Activated CD8-positive, alpha-beta memory T cell treated with anti-CD3 and anti-CD28 coated beads for 24 hours (primary cell): ENCODE data around the gene CYP4F22.
"Not testable (repeated sequence)": the region's sequence is repeated elsewhere in the genome, so short reads cannot be mapped to it uniquely, and the experiment has no call there.

Experiments used
- DNase-seq: peaks from one replicate; pipeline ENCODE4 v3.0.0-alpha.2; 2020

CYP4F22 gene

DNA sequence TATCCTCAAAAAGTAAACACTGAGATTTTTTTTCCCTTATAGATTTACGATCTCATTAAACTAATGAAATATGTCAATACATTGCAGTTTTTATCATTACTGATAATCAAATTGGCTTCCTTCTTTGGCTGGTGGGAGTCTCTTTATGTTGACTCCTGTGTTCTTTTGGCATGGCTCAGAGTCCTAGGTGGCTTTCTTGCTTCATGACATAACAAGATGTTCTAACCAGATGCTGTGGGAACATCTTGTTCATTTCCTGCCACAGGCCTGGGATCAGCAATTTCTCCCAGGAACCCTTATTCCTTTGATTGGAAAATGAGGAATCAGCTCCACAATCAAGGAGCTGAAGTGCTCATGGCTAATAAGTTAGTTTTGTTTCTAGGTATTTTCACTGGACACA, 13.2 kb upstream of the CYP4F22 start:
- no peak for DNase-seq

DNA sequence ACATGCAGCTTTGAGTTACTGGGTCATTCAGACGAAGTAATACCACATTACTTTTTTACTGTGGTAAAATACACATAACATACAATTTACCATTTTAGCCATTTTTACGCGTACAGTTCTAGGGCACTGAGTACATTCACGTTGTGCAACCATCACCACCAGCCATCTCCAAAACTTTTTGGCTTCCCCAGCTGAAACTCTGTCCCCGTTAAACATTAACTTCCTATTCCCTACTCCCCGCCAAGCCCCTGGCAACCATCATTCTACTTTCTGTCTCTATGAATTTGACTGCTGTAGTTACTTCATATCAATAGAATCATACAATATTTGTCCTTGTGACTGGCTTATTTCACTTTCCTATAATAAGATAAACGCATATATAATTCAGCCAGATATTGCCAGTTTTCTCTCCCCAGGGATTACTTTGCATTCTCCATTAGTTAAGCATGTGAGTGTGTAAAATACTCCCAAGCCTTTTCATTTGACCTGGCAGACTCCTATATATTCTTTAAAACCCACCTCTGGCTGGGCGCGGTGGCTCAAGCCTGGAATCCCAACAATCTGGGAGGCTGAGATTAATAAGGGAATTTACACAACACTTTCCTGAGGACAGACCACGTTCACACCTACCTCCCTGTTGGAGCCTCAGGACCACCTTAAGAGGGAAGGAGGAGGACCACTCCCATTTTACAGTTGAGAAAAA, 10.0 kb upstream of the CYP4F22 start:
- DNase-seq = no peak

DNA sequence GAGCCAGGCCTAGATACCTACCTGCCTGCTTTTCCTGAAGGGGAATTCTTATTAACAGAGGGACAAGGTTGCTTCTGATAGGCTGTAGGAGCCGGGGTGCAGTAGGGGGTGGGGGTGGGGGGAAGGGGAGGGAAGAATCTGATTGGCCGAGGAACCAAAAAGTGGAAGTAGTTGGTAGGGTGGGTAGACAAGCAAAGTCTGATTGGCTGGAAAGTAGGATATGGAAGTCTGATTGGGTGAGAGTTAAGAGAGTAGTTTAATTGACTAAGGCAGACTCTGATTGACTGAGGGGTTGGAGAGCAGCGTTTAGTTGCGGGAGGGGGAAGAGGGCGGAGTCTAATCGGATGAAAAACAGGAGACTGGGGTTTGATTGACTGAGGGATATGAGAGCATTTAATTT, 9.4 kb upstream of the CYP4F22 start:
- no peak for DNase-seq

- DNase-seq = no peak
Observed at GRCh38 chr19:15501596-15501995, 6.7 kb upstream of the CYP4F22 start.

GRCh38 chr19:15502264-15502663, 6.1 kb upstream of the CYP4F22 start:
- DNase-seq = no peak

DNA sequence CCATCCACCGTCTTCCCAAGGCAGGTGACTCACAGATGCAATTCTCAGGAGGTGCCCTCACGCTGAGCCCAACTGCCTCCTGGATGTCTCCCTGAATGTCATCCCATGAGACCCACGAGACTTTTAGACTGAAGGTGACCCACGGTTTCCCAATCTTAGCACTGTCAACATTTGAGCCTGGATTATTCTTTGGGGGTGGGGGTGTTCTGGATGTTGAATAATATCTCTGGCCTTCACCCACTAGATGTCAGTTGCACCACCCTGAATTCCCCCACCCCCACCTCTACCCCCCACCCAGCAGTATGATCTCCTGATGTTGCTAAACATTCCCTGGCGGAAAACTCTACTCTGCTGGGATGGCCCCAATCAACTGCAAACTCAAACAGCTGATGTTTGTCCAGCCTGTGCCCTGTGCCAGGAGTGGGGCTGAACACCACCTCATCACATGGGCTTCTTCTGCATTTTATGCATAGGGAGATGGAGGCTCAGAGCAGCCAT, 2.2 kb upstream of the CYP4F22 start:
- no peak for DNase-seq

GRCh38 chr19:15507068-15508034, 974 bp upstream of the CYP4F22 start:
- DNase-seq = no peak

- no peak for DNase-seq
Observed at GRCh38 chr19:15511671-15512424, 3.5 kb downstream of the CYP4F22 start.

GRCh38 chr19:15515227-15515625, 6.9 kb downstream of the CYP4F22 start:
- DNase-seq = not testable (repeated sequence)

GRCh38 chr19:15516363-15516762, 8.0 kb downstream of the CYP4F22 start:
- DNase-seq = no peak

GRCh38 chr19:15517778-15518177, 9.5 kb downstream of the CYP4F22 start:
- no peak for DNase-seq

GRCh38 chr19:15519433-15519976, 11.2 kb downstream of the CYP4F22 start:
- no peak for DNase-seq

GRCh38 chr19:15524781-15525180, 16.5 kb downstream of the CYP4F22 start:
- DNase-seq = no peak

- no peak for DNase-seq
Observed at GRCh38 chr19:15525291-15525690, 17.0 kb downstream of the CYP4F22 start.

DNA sequence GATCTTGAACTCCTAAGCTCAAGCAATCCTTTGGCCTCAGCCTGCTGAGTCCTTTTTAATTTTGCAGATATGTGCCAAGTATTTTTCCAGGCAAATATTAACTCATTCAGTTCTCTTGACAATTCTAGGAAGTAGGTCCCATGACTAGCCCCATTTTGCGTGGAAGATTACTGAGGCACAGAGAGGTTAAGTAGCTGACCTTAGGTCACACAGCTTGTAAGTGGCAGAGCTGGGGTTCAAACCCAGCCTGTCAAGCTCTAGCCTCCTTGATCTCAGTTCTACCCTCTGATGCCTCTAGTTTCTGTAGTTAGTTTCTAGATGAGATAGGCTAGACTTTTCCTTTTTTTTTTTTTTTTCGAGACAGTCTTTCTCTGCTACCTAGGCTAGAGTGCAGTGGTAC, 18.1 kb downstream of the CYP4F22 start:
- DNase-seq = no peak

GRCh38 chr19:15527705-15528104, 19.4 kb downstream of the CYP4F22 start:
- DNase-seq = no peak

GRCh38 chr19:15529774-15530372, 21.5 kb downstream of the CYP4F22 start:
- DNase-seq = no peak

GRCh38 chr19:15532779-15533521, 24.6 kb downstream of the CYP4F22 start:
- DNase-seq = no peak

- DNase-seq = not testable (repeated sequence)
Observed at GRCh38 chr19:15533522-15533830, 25.2 kb downstream of the CYP4F22 start.

- no peak for DNase-seq
Observed at GRCh38 chr19:15534957-15535864, 26.9 kb downstream of the CYP4F22 start.

- no peak for DNase-seq
Observed at GRCh38 chr19:15536350-15536749, 28.0 kb downstream of the CYP4F22 start.
